Keratinocyte (primary cell): ENCODE data around the gene ARRB1. TPM values are rescaled to one million over a fixed set of nuclear protein-coding genes. Genes with fewer than 3 reads are reported as not detected.

Experiments used
- DNase-seq: peaks from one replicate; pipeline ENCODE4 v3.0.0-alpha.2; 2011; ENCODE audit warnings: low read depth, missing footprints, low spot score
- FAIRE-seq: peaks from 2 replicates; lab custom pipeline; 2011; peaks lifted over from hg19 to GRCh38; lab: Jason Lieb, UNC
- H2AFZ ChIP-seq: 2 replicates; pipeline ENCODE4 v1.6.0; 2012; ENCODE audit warnings: low read length, control low read depth, inconsistent platforms; ENCODE audit not compliant: control insufficient read depth
- H3K27ac ChIP-seq: 2 replicates; pipeline ENCODE4 v1.5.1; 2011; ENCODE audit warnings: low read length; ENCODE audit not compliant: control insufficient read depth, insufficient read depth
- H3K27me3 ChIP-seq: 3 replicates; pipeline ENCODE4 v1.6.0; 2011; ENCODE audit warnings: low read length; ENCODE audit not compliant: control insufficient read depth, insufficient read depth; ENCODE audit errors: extremely low read depth
- H3K36me3 ChIP-seq, 2 experiments: 2 replicates in 1 of 2; 3 replicates in 1 of 2; pipeline ENCODE4 v1.5.1; 2011; ENCODE audit warnings: low read length in 2 of 2, mild to moderate bottlenecking in 1 of 2; ENCODE audit not compliant: control insufficient read depth in 2 of 2, insufficient read depth in 2 of 2; ENCODE audit errors: extremely low read depth in 1 of 2
- H3K4me1 ChIP-seq: 3 replicates; pipeline ENCODE4 v1.5.1; 2011; ENCODE audit warnings: low read length; ENCODE audit not compliant: control insufficient read depth, insufficient read depth; ENCODE audit errors: extremely low read depth
- H3K4me2 ChIP-seq: 3 replicates; pipeline ENCODE4 v1.6.0; 2011; ENCODE audit warnings: low read depth, low read length; ENCODE audit not compliant: control insufficient read depth, insufficient read depth; ENCODE audit errors: extremely low read depth
- H3K4me3 ChIP-seq, 3 experiments: fragments of 200-600 bp in 1 of 3; sonication (generic) in 1 of 3; 2 replicates in 2 of 3; 3 replicates in 1 of 3; pipeline ENCODE4 v1.5.1; 2011 to 2016; ENCODE audit warnings: low read length in 3 of 3, mild to moderate bottlenecking in 3 of 3, control low read depth in 2 of 3, inconsistent platforms in 1 of 3, low read depth in 1 of 3, mixed read lengths in 1 of 3, mixed run types in 1 of 3, moderate library complexity in 1 of 3; ENCODE audit not compliant: control insufficient read depth in 2 of 3, insufficient read depth in 2 of 3; ENCODE audit errors: extremely low read depth in 1 of 3
- H3K79me2 ChIP-seq: 2 replicates; pipeline ENCODE4 v1.6.0; 2012; ENCODE audit warnings: low read length; ENCODE audit not compliant: control insufficient read depth, insufficient read depth
- H3K9ac ChIP-seq: 3 replicates; pipeline ENCODE4 v1.6.0; 2011; ENCODE audit warnings: low read length; ENCODE audit not compliant: control insufficient read depth, insufficient read depth; ENCODE audit errors: extremely low read depth
- H3K9me1 ChIP-seq: 3 replicates; pipeline ENCODE4 v1.6.0; 2011; ENCODE audit warnings: low read length; ENCODE audit not compliant: control insufficient read depth, insufficient read depth; ENCODE audit errors: extremely low read depth
- H3K9me3 ChIP-seq: 2 replicates; pipeline ENCODE4 v1.5.1; 2012; ENCODE audit warnings: low read depth, low read length; ENCODE audit not compliant: control insufficient read depth
- H4K20me1 ChIP-seq: 3 replicates; pipeline ENCODE4 v1.6.0; 2011; ENCODE audit warnings: low read length; ENCODE audit not compliant: control insufficient read depth, insufficient read depth; ENCODE audit errors: extremely low read depth
- CTCF ChIP-seq, 3 experiments: IDR thresholded peaks in 1 of 3; conservative IDR thresholded peaks in 1 of 3; optimal IDR thresholded peaks in 1 of 3; 2 replicates in 2 of 3; 3 replicates in 1 of 3; pipeline versions ENCODE3 to v1.5.1; 2011; ENCODE audit warnings: low read length in 3 of 3, mild to moderate bottlenecking in 3 of 3, moderate library complexity in 2 of 3, control low read depth in 1 of 3, inconsistent platforms in 1 of 3; ENCODE audit not compliant: insufficient read depth in 2 of 3; ENCODE audit errors: extremely low read depth in 1 of 3
- EZH2 ChIP-seq: IDR thresholded peaks from one replicate; pipeline ENCODE4 v1.6.1; 2012; ENCODE audit warnings: inconsistent platforms, mild to moderate bottlenecking, low read length, moderate library complexity
- dilution Hi-C: fragments of 300-500 bp; cut with MboI; formaldehyde crosslinking; loops from one replicate; pipeline ENCODE4 v1.7.0; 2020; ENCODE audit warnings: low sequenced_read_pairs; ENCODE audit not compliant: extremely low pct_ligation_motif_present
- polyA plus RNA-seq, 5 experiments: library from polyadenylated mRNA; depleted of rRNA in 3 of 5; stranded (reverse) in 3 of 5; stranded (forward) in 1 of 5; unstranded in 1 of 5; fragments of >200 nt; gene quantifications; 1 replicate in 1 of 5; 2 replicates in 3 of 5; 3 replicates in 1 of 5; pipeline versions ENCODE4 v1.2.1 to v1.2.3, GENCODE V29; 2011 to 2012; ENCODE audit warnings: missing spikeins in 2 of 5, low read depth in 1 of 5, low replicate concordance in 1 of 5

ARRB1 gene
- polyA plus RNA-seq, 1 donor (not counting 4 experiments of a cell fraction or from before 2014, with no cell fraction given) = 0.94 TPM

GRCh38 chr11:75311858-75312288, 39.6 kb downstream of the ARRB1 start:
- Histone ChIP-seq H3K4me1 (no peaks in the 10 kb centered on the region), H4K20me1 (no peaks in the 10 kb centered on the region), H3K27me3 (no peaks in the 10 kb centered on the region), H3K4me2 (no peak overlapping the region), H3K79me2 (no peaks in the 10 kb centered on the region), H3K9me1 (peaks cover 2% of the 10 kb centered on the region), H2AFZ (no peak overlapping the region), H3K36me3 (no peaks in the 10 kb centered on the region), H3K4me3 (no peak overlapping the region), H3K27ac (no peak overlapping the region), H3K9ac (no peak overlapping the region), H3K9me3 (no peaks in the 10 kb centered on the region)
- FAIRE-seq (no peak), DNase-seq (no peak)
- TF ChIP-seq EZH2 (no peak), CTCF (optimal IDR thresholded peaks at IDR 0.05 in 1 of 3, IDR thresholded peaks at IDR 0.05 in 1 of 3, conservative IDR thresholded peaks at IDR 0.05 in 1 of 3; ENCODE audit: extremely low read depth in 1 of 3, insufficient read depth in 2 of 3, low read length in 3 of 3) (no peak)
- dilution Hi-C loops = no loop called here

DNA sequence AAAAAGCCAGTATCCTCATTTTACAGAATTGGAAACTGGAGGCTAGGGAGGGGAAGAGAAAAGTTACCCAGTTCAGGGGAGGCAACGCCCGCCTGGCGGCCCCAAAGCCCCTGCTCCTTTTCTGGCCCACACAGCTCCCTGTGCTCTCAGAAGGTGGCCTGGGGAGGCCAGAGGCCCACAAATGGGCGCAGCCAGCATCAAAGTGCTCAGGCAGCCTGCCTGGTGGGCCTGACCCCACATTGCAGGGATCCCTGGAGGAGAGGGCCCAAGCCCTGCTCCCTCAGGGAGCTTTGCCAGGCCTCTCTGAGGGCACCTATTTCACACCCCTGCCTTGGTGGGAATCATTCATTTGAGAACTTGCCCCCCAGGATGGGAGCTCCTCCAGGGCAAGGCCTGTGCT, 42.5 kb downstream of the ARRB1 start:
- Histone ChIP-seq H3K9ac (no peak overlapping the region), H3K27ac (no peak overlapping the region), H3K9me3 (no peaks in the 10 kb centered on the region), H3K4me2 (no peak overlapping the region), H3K27me3 (no peaks in the 10 kb centered on the region), H3K4me3 (no peak overlapping the region), H4K20me1 (no peaks in the 10 kb centered on the region), H3K4me1 (no peaks in the 10 kb centered on the region), H3K79me2 (no peaks in the 10 kb centered on the region), H3K9me1 (peaks cover 4% of the 10 kb centered on the region), H3K36me3 (no peaks in the 10 kb centered on the region), H2AFZ (no peak overlapping the region)
- no peak for DNase-seq
- dilution Hi-C loops = no loop called here
- no peak for FAIRE-seq
- no peak for TF ChIP-seq EZH2
- no peak for TF ChIP-seq CTCF (optimal IDR thresholded peaks at IDR 0.05 in 1 of 3, IDR thresholded peaks at IDR 0.05 in 1 of 3, conservative IDR thresholded peaks at IDR 0.05 in 1 of 3; ENCODE audit: extremely low read depth in 1 of 3, insufficient read depth in 2 of 3, low read length in 3 of 3)
